Neural progenitor cell (in vitro differentiated cells): Measurements from ENCODE around the gene NOTCH1.

Experiments
- CTCF ChIP-seq: fragments of 200-600 bp; sonication (generic); IDR thresholded peaks from 2 replicates; pipeline ENCODE4 v1.5.1; 2017; ENCODE audit warnings: antibody characterized with exemption, mild to moderate bottlenecking
- EZH2 ChIP-seq: fragments of 200-600 bp; sonication (generic); IDR thresholded peaks from 2 replicates; pipeline ENCODE4 v1.6.1; 2017; ENCODE audit warnings: antibody characterized with exemption, mild to moderate bottlenecking, moderate library complexity
- EZH2phosphoT487 ChIP-seq: fragments of 200-600 bp; sonication (generic); IDR thresholded peaks from 2 replicates; pipeline ENCODE4 v1.6.1; 2017; ENCODE audit warnings: antibody characterized with exemption

GRCh38 chr9:136587145-136587943 is 41.5 kb upstream of the NOTCH1 start:
- TF ChIP-seq EZH2 = no peak
- no peak for TF ChIP-seq CTCF
- TF ChIP-seq EZH2phosphoT487 = no peak
